ENCODE measurements around the gene GSTP1. TPM values are rescaled to one million over a fixed set of nuclear protein-coding genes. Genes with fewer than 3 reads are reported as not detected.

GSTP1 gene
- total and polyA plus RNA-seq, 9 of the 15 experiments (the other 6 are each of a cell fraction or from before 2014, with no cell fraction given): 592 to 2,150 (median 1,204) TPM

DNA sequence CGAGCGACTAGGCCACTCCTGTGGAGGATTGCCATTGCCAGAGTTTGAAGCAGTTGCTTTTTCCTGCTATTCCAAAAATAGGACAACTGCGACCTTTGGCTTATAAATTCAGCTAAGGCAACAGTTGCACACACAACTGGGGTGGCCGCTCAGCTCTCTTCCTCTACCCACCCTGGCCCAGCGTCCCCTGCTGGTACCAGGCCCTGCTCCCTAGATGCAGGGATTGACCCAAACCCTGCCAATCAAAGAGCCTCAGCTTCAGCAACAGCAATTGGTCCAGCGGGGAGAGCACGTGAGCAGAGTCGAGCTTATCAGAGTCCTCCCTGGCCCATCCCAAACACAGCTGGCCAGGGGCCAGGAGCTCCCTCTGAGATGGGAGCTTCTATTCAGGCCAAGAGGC is 38.3 kb upstream of the GSTP1 start (continued):
- TF ChIP-seq REST (IDR thresholded peaks at IDR 0.05; ENCODE audit: borderline replicate concordance) (peak; percentile 59), REST (CRISPR knock-in tag; IDR thresholded peaks at IDR 0.05; ENCODE audit: low read depth) (no peak), FOXJ3 (CRISPR knock-in tag; IDR thresholded peaks at IDR 0.05) (no peak), CSDE1 (IDR thresholded peaks at IDR 0.05) (no peak), DPF2 (IDR thresholded peaks at IDR 0.05) (no peak), USF2 (CRISPR knock-in tag; IDR thresholded peaks at IDR 0.05) (peak; percentile 95), ZNF316 (IDR thresholded peaks at IDR 0.05) (no peak), ZNF512 (tag; IDR thresholded peaks at IDR 0.05) (no peak), CTBP1 (IDR thresholded peaks at IDR 0.05; ENCODE audit: borderline replicate concordance) (peak; percentile 63; the same call in 1 of the 2 replicates), TRIM28 (IDR thresholded peaks at IDR 0.05) (no peak), ELF4 (CRISPR knock-in tag; IDR thresholded peaks at IDR 0.05) (no peak), CBFA2T2 (conservative IDR thresholded peaks at IDR 0.05) (0 out of 2 replicates have a peak, but pooled peaks have one; percentile 18), BMI1 (IDR thresholded peaks at IDR 0.05; ENCODE audit: low read length) (no peak), ZNF764 (CRISPR knock-in tag; IDR thresholded peaks at IDR 0.05; ENCODE audit: low read depth) (no peak), ZNF3 (CRISPR knock-in tag; IDR thresholded peaks at IDR 0.05) (no peak), PRMT5 (CRISPR knock-in tag; IDR thresholded peaks at IDR 0.05) (no peak), PKNOX1 (IDR thresholded peaks at IDR 0.05) (peak; percentile 96), MEIS2 (IDR thresholded peaks at IDR 0.05; ENCODE audit: partially characterized antibody) (peak; percentile 64)
- TF ChIP-seq, protein P1, sequence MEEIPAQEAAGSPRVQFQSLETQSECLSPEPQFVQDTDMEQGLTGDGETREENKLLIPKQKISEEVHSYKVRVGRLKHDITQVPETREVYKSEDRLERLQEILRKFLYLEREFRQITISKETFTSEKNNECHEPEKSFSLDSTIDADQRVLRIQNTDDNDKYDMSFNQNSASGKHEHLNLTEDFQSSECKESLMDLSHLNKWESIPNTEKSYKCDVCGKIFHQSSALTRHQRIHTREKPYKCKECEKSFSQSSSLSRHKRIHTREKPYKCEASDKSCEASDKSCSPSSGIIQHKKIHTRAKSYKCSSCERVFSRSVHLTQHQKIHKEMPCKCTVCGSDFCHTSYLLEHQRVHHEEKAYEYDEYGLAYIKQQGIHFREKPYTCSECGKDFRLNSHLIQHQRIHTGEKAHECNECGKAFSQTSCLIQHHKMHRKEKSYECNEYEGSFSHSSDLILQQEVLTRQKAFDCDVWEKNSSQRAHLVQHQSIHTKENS (CRISPR knock-in tag; IDR thresholded peaks at IDR 0.05): no peak
